ENCODE measurements around the gene CLIP4.

GRCh38 chr2:29201979-29202378 lies 86.8 kb downstream of the CLIP4 start:
- no peak for TF ChIP-seq EP300 (IDR thresholded peaks at IDR 0.05)
- TF ChIP-seq ZFP36 (IDR thresholded peaks at IDR 0.05; ENCODE audit: borderline replicate concordance, partially characterized antibody): no peak
- TF ChIP-seq MAX (IDR thresholded peaks at IDR 0.05): no peak
- no peak for TF ChIP-seq ELK1 (IDR thresholded peaks at IDR 0.05; ENCODE audit: low read depth, low read length)
- no peak for TF ChIP-seq MAZ (IDR thresholded peaks at IDR 0.05; ENCODE audit: borderline replicate concordance, low read depth, low read length)
- no peak for TF ChIP-seq CBX2 (IDR thresholded peaks at IDR 0.05; ENCODE audit: borderline replicate concordance, low read depth)
- no peak for TF ChIP-seq CTCF (IDR thresholded peaks at IDR 0.05)
- TF ChIP-seq POLR2A (IDR thresholded peaks at IDR 0.05; ENCODE audit: low read length): no peak
- no peak for TF ChIP-seq KDM1A (IDR thresholded peaks at IDR 0.05; ENCODE audit: low read depth)
- no peak for TF ChIP-seq TP53 (CRISPR knock-in tag; IDR thresholded peaks at IDR 0.05)
- no peak for TF ChIP-seq CHD4 (IDR thresholded peaks at IDR 0.05; ENCODE audit: borderline replicate concordance)
- TF ChIP-seq BHLHE40 (IDR thresholded peaks at IDR 0.05; ENCODE audit: low read depth, low read length): no peak

Measured in A549 (cell line).